ENCODE measurements around the gene MSI2. TPM values are rescaled to one million over a fixed set of nuclear protein-coding genes. Genes with fewer than 3 reads are reported as not detected.
A peak's percentile ranks its signal among the peaks of the same experiment; 100 is the strongest.

Gene MSI2
- polyA plus RNA-seq, 1 of the 3 experiments (the other 2 are of a cell fraction): 24.1 TPM

- TF ChIP-seq JUND (IDR thresholded peaks at IDR 0.05): no peak
- Histone ChIP-seq H3K4me1 (ENCODE audit: control insufficient read depth in 1 of 2, insufficient read depth in 2 of 2, low read depth in 1 of 2, low read length in 1 of 2) (peaks cover 0 to 96% of the 10 kb centered on the region in 2 experiments; a peak in 2 of 4 replicates), H3K9me3 (no peaks in the 10 kb centered on the region), H3K79me2 (ENCODE audit: insufficient read depth) (no peaks in the 10 kb centered on the region), H2AFZ (ENCODE audit: low read depth) (no peak overlapping the region), H3K4me3 (ENCODE audit: low read depth in 2 of 2, low read length in 1 of 2) (no peak overlapping the region), H3K27ac (ENCODE audit: low read depth in 2 of 2, low read length in 1 of 2) (peak overlapping the region in 1 of 2 experiments; percentile 100; a peak in 2 of 4 replicates), H3K9me2 (no peaks in the 10 kb centered on the region), H4K20me1 (ENCODE audit: insufficient read depth) (no peaks in the 10 kb centered on the region), H3K4me2 (no peak overlapping the region), H3K36me3 (replicated peaks in 1 of 2; ENCODE audit: control insufficient read depth in 1 of 2, insufficient read depth in 2 of 2, low read length in 1 of 2) (peaks cover 0 to 11% of the 10 kb centered on the region in 2 experiments), H3F3A (replicated peaks; ENCODE audit: insufficient read depth) (no peaks in the 10 kb centered on the region), H3K27me3 (ENCODE audit: insufficient read depth) (no peaks in the 10 kb centered on the region), H3K9ac (no peak overlapping the region)
- WGBS (ENCODE audit: low lambda C conversion rate): 93% methylated on average over 6 of the region's 6 CpGs
- DNase-seq: no peak
- POLR2A ChIA-PET: interaction anchor here (4.6 kb wide), 1 partner anchor 20 kb away, joined by 66 read pairs; no protein-coding TSS in a partner anchor
- CTCF ChIA-PET: interaction anchor here (2.8 to 9.5 kb wide), 4 partner anchors 21 to 217 kb away, joined by 20 to 75 read pairs (median 60); no protein-coding TSS in a partner anchor
Measured at GRCh38 chr17:57565176-57565575, 308.9 kb downstream of the MSI2 start.

GRCh38 chr17:57566721-57567120 is 310.4 kb downstream of the MSI2 start:
- no peaks in the 10 kb centered on the region for H3K79me2 ChIP-seq (ENCODE audit: insufficient read depth)
- no peak for DNase-seq
- no peak overlapping the region for H3K4me2 ChIP-seq
- CTCF ChIA-PET: interaction anchor here (1.0 to 9.5 kb wide), 21 partner anchors 10 to 434 kb away, joined by 3 to 75 read pairs (median 4); no protein-coding TSS in a partner anchor
- peak overlapping the region in 1 of 2 experiments; percentile 100; a peak in 2 of 4 replicates for H3K27ac ChIP-seq (ENCODE audit: low read depth in 2 of 2, low read length in 1 of 2)
- H3K4me1 ChIP-seq (ENCODE audit: control insufficient read depth in 1 of 2, insufficient read depth in 2 of 2, low read depth in 1 of 2, low read length in 1 of 2): peaks cover 0 to 96% of the 10 kb centered on the region in 2 experiments; a peak in 2 of 4 replicates
- TF ChIP-seq POLR2AphosphoS5 (IDR thresholded peaks at IDR 0.05; ENCODE audit: low read depth, low read length) (no peak), RCOR1 (IDR thresholded peaks at IDR 0.05; ENCODE audit: low read length) (no peak), FOXM1 (IDR thresholded peaks at IDR 0.05; ENCODE audit: low read depth) (no peak), RXRA (IDR thresholded peaks at IDR 0.05; ENCODE audit: borderline replicate concordance, low read depth) (no peak), RFX5 (IDR thresholded peaks at IDR 0.05; ENCODE audit: low read length) (no peak)
- POLR2A ChIA-PET: interaction anchor here (0.6 to 4.6 kb wide), 22 partner anchors 11 to 953 kb away, joined by 3 to 66 read pairs (median 4); no protein-coding TSS in a partner anchor
- H3K9me3 ChIP-seq: no peaks in the 10 kb centered on the region
- no peak overlapping the region for H3K9ac ChIP-seq
- no peak overlapping the region for H3K4me3 ChIP-seq (ENCODE audit: low read depth in 2 of 2, low read length in 1 of 2)
- peaks cover 0 to 11% of the 10 kb centered on the region in 2 experiments for H3K36me3 ChIP-seq (replicated peaks in 1 of 2; ENCODE audit: control insufficient read depth in 1 of 2, insufficient read depth in 2 of 2, low read length in 1 of 2)
- H2AFZ ChIP-seq (ENCODE audit: low read depth): no peak overlapping the region
- WGBS (ENCODE audit: low lambda C conversion rate): 88% methylated on average over 9 of the region's 9 CpGs
- H3F3A ChIP-seq (replicated peaks; ENCODE audit: insufficient read depth): no peaks in the 10 kb centered on the region
- H4K20me1 ChIP-seq (ENCODE audit: insufficient read depth): no peaks in the 10 kb centered on the region
- H3K27me3 ChIP-seq (ENCODE audit: insufficient read depth): no peaks in the 10 kb centered on the region
- H3K9me2 ChIP-seq: no peaks in the 10 kb centered on the region

- peaks cover 0 to 97% of the 10 kb centered on the region in 2 experiments; a peak in 2 of 4 replicates for H3K4me1 ChIP-seq (ENCODE audit: control insufficient read depth in 1 of 2, insufficient read depth in 2 of 2, low read depth in 1 of 2, low read length in 1 of 2)
- H3K4me2 ChIP-seq: no peak overlapping the region
- ChIA-PET POLR2A (interaction anchor here (0.6 to 4.6 kb wide), 22 partner anchors 11 to 952 kb away, joined by 3 to 66 read pairs (median 4); no protein-coding TSS in a partner anchor), CTCF (interaction anchor here (1.0 to 9.5 kb wide), 18 partner anchors 11 to 434 kb away, joined by 3 to 75 read pairs (median 6); no protein-coding TSS in a partner anchor)
- H3K27ac ChIP-seq (ENCODE audit: low read depth in 2 of 2, low read length in 1 of 2): peak overlapping the region in 1 of 2 experiments; percentile 100; a peak in 2 of 4 replicates
- no peaks in the 10 kb centered on the region for H3K27me3 ChIP-seq (ENCODE audit: insufficient read depth)
- 77% methylated on average over 9 of the region's 9 CpGs for WGBS (ENCODE audit: low lambda C conversion rate)
- no peaks in the 10 kb centered on the region for H4K20me1 ChIP-seq (ENCODE audit: insufficient read depth)
- no peaks in the 10 kb centered on the region for H3K79me2 ChIP-seq (ENCODE audit: insufficient read depth)
- no peak overlapping the region for H3K4me3 ChIP-seq (ENCODE audit: low read depth in 2 of 2, low read length in 1 of 2)
- no peaks in the 10 kb centered on the region for H3F3A ChIP-seq (replicated peaks; ENCODE audit: insufficient read depth)
- H2AFZ ChIP-seq (ENCODE audit: low read depth): no peak overlapping the region
- no peaks in the 10 kb centered on the region for H3K9me2 ChIP-seq
- H3K9ac ChIP-seq: no peak overlapping the region
- peaks cover 0 to 11% of the 10 kb centered on the region in 2 experiments for H3K36me3 ChIP-seq (replicated peaks in 1 of 2; ENCODE audit: control insufficient read depth in 1 of 2, insufficient read depth in 2 of 2, low read length in 1 of 2)
- no peaks in the 10 kb centered on the region for H3K9me3 ChIP-seq
- DNase-seq: peak; percentile 74
- no peak for TF ChIP-seq IRF3 (IDR thresholded peaks at IDR 0.05; ENCODE audit: low read depth, low read length)
- no peak for TF ChIP-seq ELF1 (IDR thresholded peaks at IDR 0.05)
- TF ChIP-seq GABPA (IDR thresholded peaks at IDR 0.05; ENCODE audit: low read depth): no peak
- TF ChIP-seq RAD21 (IDR thresholded peaks at IDR 0.05; ENCODE audit: low read length): peak; percentile 49
- TF ChIP-seq ZBTB33 (IDR thresholded peaks at IDR 0.05; ENCODE audit: borderline replicate concordance, low read depth): no peak
- peak; percentile 51; the same call in 1 of the 2 replicates for TF ChIP-seq GATA2 (CRISPR knock-in tag; IDR thresholded peaks at IDR 0.05)
- peak; percentile 67 for TF ChIP-seq CHD2 (IDR thresholded peaks at IDR 0.05; ENCODE audit: low read length, partially characterized antibody)
- TF ChIP-seq MXI1 (IDR thresholded peaks at IDR 0.05; ENCODE audit: low read depth, low read length): 0 out of 2 replicates have a peak, but pooled peaks have one; percentile 73
- no peak for TF ChIP-seq USF2 (IDR thresholded peaks at IDR 0.05; ENCODE audit: borderline replicate concordance, low read depth, low read length)
- peak; percentile 91; the same call in 1 of the 2 replicates for TF ChIP-seq FOXJ3 (CRISPR knock-in tag; IDR thresholded peaks at IDR 0.05)
- TF ChIP-seq RCOR1 (IDR thresholded peaks at IDR 0.05; ENCODE audit: low read length): peak; percentile 92
- no peak for TF ChIP-seq MEF2A (IDR thresholded peaks at IDR 0.05; ENCODE audit: borderline replicate concordance, low read depth)
- TF ChIP-seq NFIC (IDR thresholded peaks at IDR 0.05; ENCODE audit: borderline replicate concordance): peak; percentile 27; the same call in 1 of the 2 replicates
Measured at GRCh38 chr17:57567251-57567650, 310.9 kb downstream of the MSI2 start.
